HG02943 (cell line): ENCODE data around the gene OR6M1.

Source experiments
- ATAC-seq: cut with Tn5 transposase; IDR thresholded peaks from one replicate; pipeline ENCODE4 v1.9.1; 2021; ENCODE audit warnings: mild to moderate bottlenecking, low read depth, moderate library complexity; ENCODE audit not compliant: unreplicated experiment

Gene OR6M1

GRCh38 chr11:123806249-123806648 is at the start of gene OR6M1:
Gene OR6M1 (minus strand): TSS chr11:123806349. CDS start chr11:123806349, 0 bp downstream.
- no peak for ATAC-seq

- ATAC-seq, result no peak
Observed at GRCh38 chr11:123853038-123853437, 46.9 kb upstream of the OR6M1 start.

GRCh38 chr11:123852321-123852720 is 46.2 kb upstream of the OR6M1 start:
- no peak for ATAC-seq

GRCh38 chr11:123851110-123851509 is 45.0 kb upstream of the OR6M1 start:
- ATAC-seq, result no peak

GRCh38 chr11:123841174-123841573 is 35.0 kb upstream of the OR6M1 start:
- no peak for ATAC-seq

- ATAC-seq, result no peak
Observed at GRCh38 chr11:123839131-123839530, 33.0 kb upstream of the OR6M1 start.

- no peak for ATAC-seq
Observed at GRCh38 chr11:123838659-123839058, 32.5 kb upstream of the OR6M1 start.

GRCh38 chr11:123838199-123838598 is 32.0 kb upstream of the OR6M1 start:
- no peak for ATAC-seq

GRCh38 chr11:123833095-123833494 is 26.9 kb upstream of the OR6M1 start:
- ATAC-seq, result no peak

GRCh38 chr11:123829745-123830144 is 23.6 kb upstream of the OR6M1 start:
- ATAC-seq, result no peak

GRCh38 chr11:123822599-123822998 is 16.4 kb upstream of the OR6M1 start:
- no peak for ATAC-seq

GRCh38 chr11:123822032-123822431 is 15.9 kb upstream of the OR6M1 start:
- no peak for ATAC-seq

- no peak for ATAC-seq
Observed at GRCh38 chr11:123815122-123815521, 9.0 kb upstream of the OR6M1 start.

- ATAC-seq, result no peak
Observed at GRCh38 chr11:123801765-123802164, 4.4 kb downstream of the OR6M1 start.

GRCh38 chr11:123800036-123800435 is 6.1 kb downstream of the OR6M1 start:
- ATAC-seq, result no peak

GRCh38 chr11:123799438-123799837 is 6.7 kb downstream of the OR6M1 start:
- no peak for ATAC-seq

- ATAC-seq, result no peak
Observed at GRCh38 chr11:123798513-123799252, 7.5 kb downstream of the OR6M1 start.

- no peak for ATAC-seq
Observed at GRCh38 chr11:123798079-123798478, 8.1 kb downstream of the OR6M1 start.

GRCh38 chr11:123797541-123797940 is 8.6 kb downstream of the OR6M1 start:
- ATAC-seq, result no peak

- no peak for ATAC-seq
Observed at GRCh38 chr11:123797114-123797513, 9.0 kb downstream of the OR6M1 start.

GRCh38 chr11:123796226-123796625 is 9.9 kb downstream of the OR6M1 start:
- no peak for ATAC-seq

- ATAC-seq, result no peak
Observed at GRCh38 chr11:123783536-123783935, 22.6 kb downstream of the OR6M1 start.

- no peak for ATAC-seq
Observed at GRCh38 chr11:123778511-123778910, 27.6 kb downstream of the OR6M1 start.
